ENCODE results near the gene RBM33. TPM values are rescaled to one million over a fixed set of nuclear protein-coding genes. Genes with fewer than 3 reads are reported as not detected.
A peak's percentile ranks its signal among the peaks of the same experiment; 100 is the strongest.

RBM33 gene
- total and polyA plus RNA-seq, 2 of the 8 experiments (the other 6 are each of a cell fraction or from before 2014, with no cell fraction given) = 16.5 to 64.6 TPM

- TF ChIP-seq RAD21 (IDR thresholded peaks at IDR 0.05 in 1 of 2, conservative IDR thresholded peaks at IDR 0.05 in 1 of 2; ENCODE audit: low read depth in 2 of 2, low read length in 2 of 2) (no peak), KDM1A (IDR thresholded peaks at IDR 0.05; ENCODE audit: borderline replicate concordance, low read length) (no peak), CBX5 (IDR thresholded peaks at IDR 0.05; ENCODE audit: low read depth, low read length) (no peak), BACH1 (IDR thresholded peaks at IDR 0.05; ENCODE audit: low read length) (no peak), SAP30 (IDR thresholded peaks at IDR 0.05; ENCODE audit: insufficient read depth, insufficient replicate concordance, low read length) (no peak), MAFK (IDR thresholded peaks at IDR 0.05; ENCODE audit: low read depth, low read length) (no peak), TBP (IDR thresholded peaks at IDR 0.05; ENCODE audit: low read depth, low read length) (peak; percentile 68), SIX5 (IDR thresholded peaks at IDR 0.05; ENCODE audit: low read depth, low read length) (no peak), CEBPB (IDR thresholded peaks at IDR 0.05; ENCODE audit: low read depth, low read length) (no peak), JUN (IDR thresholded peaks at IDR 0.05; ENCODE audit: low read depth, low read length) (no peak), CTBP2 (IDR thresholded peaks at IDR 0.05; ENCODE audit: borderline replicate concordance, insufficient read depth, insufficient read length, low read length) (no peak), NANOG (IDR thresholded peaks at IDR 0.05; ENCODE audit: insufficient read depth, low read depth, low read length, poor library complexity, severe bottlenecking) (no peak), POLR2A (IDR thresholded peaks at IDR 0.05; ENCODE audit: control extremely low read depth in 1 of 2, low read depth in 2 of 2, low read length in 2 of 2) (peak; percentile 88 to 92), BCL11A (IDR thresholded peaks at IDR 0.05; ENCODE audit: low read depth in 2 of 2, low read length in 2 of 2) (no peak), TAF7 (optimal IDR thresholded peaks at IDR 0.05; ENCODE audit: borderline replicate concordance, low read depth, low read length) (peak; percentile 62), SIRT6 (IDR thresholded peaks at IDR 0.05; ENCODE audit: low read length) (no peak), SRF (IDR thresholded peaks at IDR 0.05; ENCODE audit: low read depth, low read length) (no peak), RBBP5 (IDR thresholded peaks at IDR 0.05; ENCODE audit: borderline replicate concordance, low read depth, low read length) (peak; percentile 93)
These were observed at the start of gene RBM33 (continued) for GRCh38 chr7:155644178-155644970.
